Gastroesophageal sphincter (tissue), 4 donors: ENCODE measurements around the gene OPN5. TPM values are rescaled to one million over a fixed set of nuclear protein-coding genes. Genes with fewer than 3 reads are reported as not detected.

Source experiments
- ATAC-seq: fragments of 150-250 bp; one replicate; pipeline ENCODE4 v1.9.1; 2016; ENCODE audit warnings: mild to moderate bottlenecking, moderate library complexity
- H3K27ac ChIP-seq, 4 donors: fragments of 200-600 bp; sonication (generic) in 3 of 4; 1 replicate in 3 of 4; 2 replicates in 1 of 4; pipeline ENCODE4 v1.5.1; 2016 to 2019
- H3K27me3 ChIP-seq: fragments of 200-600 bp; sonication (generic); one replicate; pipeline ENCODE4 v1.5.1; 2019
- H3K36me3 ChIP-seq, 2 donors: fragments of 200-600 bp; sonication (generic); one replicate each; pipeline ENCODE4 v1.5.1; 2019; ENCODE audit warnings: control low read depth in 1 of 2
- H3K4me1 ChIP-seq, 3 donors: fragments of 200-600 bp; sonication (generic); 1 replicate in 2 of 3; 2 replicates in 1 of 3; pipeline ENCODE4 v1.5.1; 2016 to 2019; ENCODE audit warnings: control low read depth in 2 of 3
- H3K4me3 ChIP-seq, 2 donors: fragments of 200-600 bp; sonication (generic); one replicate each; pipeline ENCODE4 v1.5.1; 2019; ENCODE audit warnings: mild to moderate bottlenecking in 1 of 2, moderate library complexity in 1 of 2
- H3K9me3 ChIP-seq, 3 donors: fragments of 200-600 bp; sonication (generic); one replicate each; pipeline ENCODE4 v1.5.1; 2017 to 2019; ENCODE audit warnings: control low read depth in 2 of 3
- CTCF ChIP-seq, 4 experiments: fragments of 200-600 bp in 2 of 4; fragments of 450-650 bp in 2 of 4; sonication (generic) in 1 of 4; IDR thresholded peaks; one replicate each; pipeline ENCODE4 v1.5.1; 2017 to 2019; ENCODE audit warnings: antibody characterized with exemption in 4 of 4, mild to moderate bottlenecking in 2 of 4, moderate library complexity in 2 of 4
- EP300 ChIP-seq: sonication (generic); formaldehyde crosslinking; IDR thresholded peaks from one replicate; pipeline ENCODE4 v1.6.1; 2017; ENCODE audit warnings: antibody characterized with exemption, mild to moderate bottlenecking
- POLR2A ChIP-seq, 2 donors: fragments of 450-650 bp; IDR thresholded peaks; one replicate each; pipeline ENCODE4 v1.6.1; 2017; ENCODE audit warnings: antibody characterized with exemption in 2 of 2, mild to moderate bottlenecking in 2 of 2, moderate library complexity in 1 of 2
- POLR2AphosphoS5 ChIP-seq: sonication (generic); formaldehyde crosslinking; IDR thresholded peaks from one replicate; pipeline ENCODE4 v1.6.1; 2017; ENCODE audit warnings: antibody characterized with exemption
- WGBS, 2 donors: methylation state at CpG; one replicate each; pipeline ENCODE4 v1.1.5; 2018; ENCODE audit warnings: low coverage in 1 of 2; 5-methylcytosine and 5-hydroxymethylcytosine counted together
- total RNA-seq, 4 donors: library from RNA; depleted of rRNA; stranded (reverse); fragments of >200 nt; gene quantifications; one replicate each; pipeline ENCODE4 v1.1.0, GENCODE V29; 2016

The OPN5 gene
- total RNA-seq, 4 donors from 2014 or later = 0.08 TPM; not detected in 3

GRCh38 chr6:47801984-47802383 is 20.2 kb downstream of the OPN5 start:
- no peak for TF ChIP-seq POLR2A (IDR thresholded peaks at IDR 0.05)
- no peak for TF ChIP-seq POLR2AphosphoS5
- no peak for TF ChIP-seq EP300
- TF ChIP-seq CTCF (IDR thresholded peaks at IDR 0.05) = no peak
- no peak overlapping the region for H3K27ac ChIP-seq
- no peak overlapping the region for H3K4me3 ChIP-seq
- H3K36me3 ChIP-seq = no peaks in the 10 kb centered on the region
- no peak for ATAC-seq
- no peaks in the 10 kb centered on the region for H3K27me3 ChIP-seq
- no peaks in the 10 kb centered on the region for H3K4me1 ChIP-seq
- H3K9me3 ChIP-seq = no peaks in the 10 kb centered on the region
- WGBS, 2 donors = 52 to 59% methylated on average over 2 of the region's 2 CpGs

- TF ChIP-seq CTCF (IDR thresholded peaks at IDR 0.05) = no peak
- no peak for TF ChIP-seq EP300
- no peak for TF ChIP-seq POLR2A (IDR thresholded peaks at IDR 0.05)
- TF ChIP-seq POLR2AphosphoS5 = no peak
- H3K4me1 ChIP-seq = no peaks in the 10 kb centered on the region
- H3K27ac ChIP-seq = no peak overlapping the region
- no peaks in the 10 kb centered on the region for H3K9me3 ChIP-seq
- no peak for ATAC-seq
- no peaks in the 10 kb centered on the region for H3K27me3 ChIP-seq
- no peak overlapping the region for H3K4me3 ChIP-seq
- WGBS, 2 donors = 48 to 92% methylated on average over 1 to 2 of the region's 2 CpGs
- H3K36me3 ChIP-seq = no peaks in the 10 kb centered on the region
Observed at GRCh38 chr6:47804821-47805220, 23.0 kb downstream of the OPN5 start.

GRCh38 chr6:47809873-47810272 is 28.0 kb downstream of the OPN5 start:
- no peak overlapping the region for H3K27ac ChIP-seq
- no peak for ATAC-seq
- no peak for TF ChIP-seq CTCF (IDR thresholded peaks at IDR 0.05)
- no peak for TF ChIP-seq POLR2AphosphoS5
- no peak for TF ChIP-seq POLR2A (IDR thresholded peaks at IDR 0.05)
- TF ChIP-seq EP300 = no peak
- H3K36me3 ChIP-seq = no peaks in the 10 kb centered on the region
- no peaks in the 10 kb centered on the region for H3K9me3 ChIP-seq
- no peaks in the 10 kb centered on the region for H3K27me3 ChIP-seq
- no peaks in the 10 kb centered on the region for H3K4me1 ChIP-seq
- H3K4me3 ChIP-seq = no peak overlapping the region
- 88 to 90% methylated on average over 5 to 8 of the region's 8 CpGs for WGBS, 2 donors

- ATAC-seq = no peak
- WGBS, 2 donors = 77 to 83% methylated on average over 2 of the region's 3 CpGs
Observed at GRCh38 chr6:47810885-47811284, 29.1 kb downstream of the OPN5 start.

GRCh38 chr6:47811443-47811842 is 29.6 kb downstream of the OPN5 start:
- Histone ChIP-seq H3K27me3 (no peaks in the 10 kb centered on the region), H3K27ac (no peak overlapping the region), H3K4me1 (no peaks in the 10 kb centered on the region), H3K4me3 (no peak overlapping the region), H3K36me3 (no peaks in the 10 kb centered on the region), H3K9me3 (no peaks in the 10 kb centered on the region)
- TF ChIP-seq CTCF (IDR thresholded peaks at IDR 0.05) (no peak), POLR2A (IDR thresholded peaks at IDR 0.05) (no peak), POLR2AphosphoS5 (no peak), EP300 (no peak)
- 75 to 83% methylated on average over 3 of the region's 3 CpGs for WGBS, 2 donors
- no peak for ATAC-seq

More at GRCh38 chr6:47810885-47811284, 29.1 kb downstream of the OPN5 start:
- Histone ChIP-seq H3K4me1 (no peaks in the 10 kb centered on the region), H3K9me3 (no peaks in the 10 kb centered on the region), H3K4me3 (no peak overlapping the region), H3K27me3 (no peaks in the 10 kb centered on the region), H3K36me3 (no peaks in the 10 kb centered on the region), H3K27ac (no peak overlapping the region)
- TF ChIP-seq EP300 (no peak), CTCF (IDR thresholded peaks at IDR 0.05) (no peak), POLR2A (IDR thresholded peaks at IDR 0.05) (no peak)
